ENCODE results near the gene FHOD3.
"Not testable (repeated sequence)": the region's sequence is repeated elsewhere in the genome, so short reads cannot be mapped to it uniquely, and the experiment has no call there.

FHOD3 gene

DNA sequence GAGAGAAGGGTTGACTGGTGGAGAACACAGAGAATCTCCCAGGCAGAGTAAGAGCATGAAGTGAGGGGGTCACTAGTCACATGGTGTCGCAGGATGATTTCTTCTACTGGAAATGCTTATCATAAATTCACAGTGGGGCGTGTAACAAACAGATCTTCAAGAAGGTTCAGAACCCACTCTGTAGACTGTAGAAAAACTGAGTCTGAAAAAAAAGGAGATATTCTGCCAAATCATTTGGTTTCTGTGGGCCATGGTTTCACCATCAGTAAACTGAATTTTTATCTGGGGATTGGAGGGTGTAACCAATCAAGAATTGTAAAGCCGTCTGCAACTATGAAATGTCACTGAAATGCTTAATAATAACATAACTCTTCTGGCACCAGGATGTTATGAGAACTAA lies 516.3 kb downstream of the FHOD3 start:
- no peak for DNase-seq

- DNase-seq: no peak
Observed at GRCh38 chr18:36814994-36815393, 517.5 kb downstream of the FHOD3 start.

DNA sequence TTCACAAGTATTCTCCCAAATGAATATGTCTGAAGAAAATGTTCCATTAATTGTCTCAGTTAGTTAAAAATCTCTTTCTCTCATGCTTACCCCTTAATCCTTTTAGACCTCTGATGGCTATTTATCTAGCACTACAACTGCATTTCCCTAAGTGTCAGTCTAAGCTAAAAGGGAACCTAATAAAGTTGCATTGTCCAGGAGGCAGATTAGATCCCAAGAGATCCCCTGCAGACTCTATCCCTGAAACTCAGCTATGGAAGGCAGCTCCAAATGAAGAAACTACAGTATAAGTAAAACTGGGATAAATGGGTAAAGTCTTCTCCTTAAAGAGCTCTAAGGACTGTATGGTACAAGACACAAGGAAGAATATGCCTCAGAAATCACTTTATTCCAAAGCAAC lies 518.6 kb downstream of the FHOD3 start:
- DNase-seq: not testable (repeated sequence)

DNA sequence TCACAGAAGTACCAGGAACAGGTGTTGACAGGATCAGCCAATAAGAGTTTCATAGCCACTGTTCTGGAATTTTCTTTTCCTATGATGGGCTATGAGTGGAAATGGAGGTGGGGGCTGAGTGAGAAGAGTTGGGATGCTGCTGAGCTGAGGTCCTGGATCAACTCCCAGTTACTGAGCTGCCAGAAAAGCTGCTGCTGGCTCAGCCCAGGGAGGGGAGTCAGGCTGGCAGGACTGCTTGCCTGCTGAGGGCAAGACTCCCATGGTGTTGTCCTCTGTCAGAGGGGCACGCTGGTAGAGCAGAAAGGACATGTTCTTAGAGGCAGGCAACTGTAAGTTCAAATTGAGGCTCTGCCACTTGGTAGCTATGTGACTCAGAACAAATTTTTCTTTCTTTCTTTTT lies 519.5 kb downstream of the FHOD3 start:
- DNase-seq: no peak

DNA sequence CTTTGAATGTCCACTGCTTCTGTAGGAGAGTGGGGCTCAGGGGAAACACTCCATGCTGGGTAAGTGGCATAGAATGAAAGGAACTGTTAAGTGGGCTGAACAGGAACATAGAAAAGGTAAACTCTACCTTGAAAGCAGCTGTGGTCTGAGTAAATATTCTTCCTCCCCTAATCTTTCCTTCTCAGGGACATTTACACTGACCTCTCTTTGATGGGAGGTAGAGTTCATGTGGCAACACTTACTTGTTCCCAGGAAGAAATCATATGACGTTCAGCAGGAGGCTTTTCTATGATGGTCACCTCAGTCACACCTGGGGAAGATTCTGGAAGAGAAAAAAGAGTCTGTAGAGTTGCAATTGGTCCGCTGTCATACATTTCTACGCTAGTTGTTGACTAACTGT lies 521.1 kb downstream of the FHOD3 start:
- no peak for DNase-seq

DNA sequence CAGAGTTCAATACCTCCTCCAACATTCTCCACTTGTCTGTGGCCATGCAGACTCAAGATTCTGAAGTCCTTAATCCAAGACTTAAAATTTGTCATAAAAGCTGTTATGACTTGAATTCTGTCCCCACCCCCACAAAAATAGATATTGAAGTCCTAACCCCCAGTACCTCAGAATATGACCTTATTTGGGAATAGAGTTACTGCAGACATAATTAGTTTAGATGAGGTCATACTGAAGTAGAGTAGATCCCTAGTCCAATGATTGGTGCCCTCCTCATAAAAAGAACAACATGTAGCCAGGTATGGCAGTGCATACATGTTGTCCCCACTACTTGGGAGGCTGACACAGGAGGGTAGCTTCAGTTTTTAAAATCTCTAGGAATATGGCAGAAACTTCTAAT lies 522.1 kb downstream of the FHOD3 start:
- no peak for DNase-seq

DNA sequence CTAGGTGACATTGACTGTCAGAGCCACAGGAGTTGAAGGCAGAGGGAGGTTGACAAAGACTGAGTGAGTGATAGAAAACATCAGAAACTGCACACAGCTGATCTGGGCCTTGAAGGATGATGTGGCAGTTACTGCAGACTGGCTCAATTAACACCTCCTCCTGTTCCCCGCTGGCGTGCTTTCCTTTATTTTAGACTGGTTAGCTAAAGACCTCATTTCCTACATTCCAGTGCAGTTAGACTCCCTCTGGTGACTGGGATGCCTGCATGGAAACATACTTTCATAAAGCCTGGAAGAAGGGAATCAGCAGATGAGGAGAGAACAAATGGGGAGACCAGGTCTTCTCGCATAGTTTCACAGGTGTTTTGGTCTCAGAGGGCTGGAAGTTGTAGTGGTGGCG lies 524.2 kb downstream of the FHOD3 start:
- no peak for DNase-seq

GRCh38 chr18:36825526-36825925 lies 528.0 kb downstream of the FHOD3 start:
- no peak for DNase-seq

DNA sequence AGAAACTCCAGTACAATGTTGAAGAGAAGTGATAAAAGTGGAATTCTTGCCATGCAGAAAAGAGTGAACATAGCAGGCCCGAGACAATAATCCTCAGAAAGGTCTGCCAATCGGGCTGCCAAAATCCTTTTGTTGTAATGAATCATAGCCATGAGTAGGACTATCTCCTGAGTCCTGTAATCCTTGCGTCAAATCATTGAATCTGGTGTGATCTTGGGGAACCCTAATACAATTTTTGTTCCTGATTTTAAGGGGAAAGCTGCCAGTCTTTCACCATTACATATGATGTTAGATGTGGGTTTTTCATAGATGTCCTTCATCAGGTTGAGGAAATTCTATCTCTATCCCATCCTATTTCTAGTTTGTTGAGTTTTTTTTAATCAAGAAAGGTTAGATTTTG lies 529.0 kb downstream of the FHOD3 start:
- DNase-seq: no peak

DNA sequence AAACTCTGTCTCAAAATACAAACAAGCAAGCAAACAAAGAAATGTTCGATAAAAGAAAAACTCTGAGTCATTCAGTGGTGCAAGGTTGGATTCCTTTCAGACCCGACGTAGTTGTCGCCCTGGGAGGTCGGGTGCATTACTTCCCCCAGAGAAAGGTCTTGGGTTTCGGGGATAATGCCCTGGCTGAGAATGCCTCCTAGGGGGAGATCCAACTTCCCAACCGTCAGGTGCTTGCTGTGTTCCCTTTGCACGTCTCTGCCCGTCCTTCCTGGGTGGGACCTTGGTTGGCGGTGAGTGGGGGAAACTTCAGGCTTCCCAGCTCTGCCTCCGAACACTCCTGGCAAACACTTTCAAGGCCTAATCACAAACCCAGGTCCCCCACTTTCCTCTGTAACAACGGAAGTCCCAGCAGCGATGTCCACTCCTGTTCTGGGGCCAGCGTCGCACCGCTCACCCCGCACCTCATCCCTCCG lies 530.7 kb downstream of the FHOD3 start:
- DNase-seq: peak; percentile 19

- peak; percentile 84 for DNase-seq
Observed at GRCh38 chr18:36828630-36829361, 531.3 kb downstream of the FHOD3 start, which contains the start of the genes KIAA1328 and TPGS2. KIAA1328 (plus strand) TSS chr18:36829127; CDS start chr18:36829139, 12 bp downstream. TPGS2 (minus strand) TSS chr18:36829002; CDS start chr18:36828767, 235 bp downstream.
